Activated CD4-positive, CD25-positive, alpha-beta regulatory T cell treated with anti-CD3 and anti-CD28 coated beads, Interleukin-2, amount 50 U/mL, for 24 hours (primary cell): ENCODE results near the gene CD63.

Source experiments
- ATAC-seq, 2 donors: fragments of 150-1000 bp; cut with Tn5 transposase; one replicate each; pipeline ENCODE4 v1.10.0; 2021; ENCODE audit warnings: mild to moderate bottlenecking in 1 of 2, moderate library complexity in 1 of 2

Gene CD63

GRCh38 chr12:55703901-55704761 lies 24.7 kb downstream of the CD63 start:
- no peak for ATAC-seq

- ATAC-seq: no peak
Measured at GRCh38 chr12:55703288-55703687, 25.5 kb downstream of the CD63 start.

GRCh38 chr12:55702861-55703260 lies 25.9 kb downstream of the CD63 start:
- no peak for ATAC-seq

GRCh38 chr12:55700255-55701018 lies 28.4 kb downstream of the CD63 start:
- no peak for ATAC-seq

GRCh38 chr12:55699471-55700055 lies 29.2 kb downstream of the CD63 start:
- ATAC-seq: no peak

GRCh38 chr12:55698965-55699364 lies 29.8 kb downstream of the CD63 start:
- no peak for ATAC-seq

GRCh38 chr12:55698241-55698955 lies 30.4 kb downstream of the CD63 start:
- ATAC-seq: no peak

- ATAC-seq: no peak
Measured at GRCh38 chr12:55697686-55698085, 31.1 kb downstream of the CD63 start.

- no peak for ATAC-seq
Measured at GRCh38 chr12:55696796-55697462, 31.9 kb downstream of the CD63 start.

GRCh38 chr12:55696141-55696540 lies 32.7 kb downstream of the CD63 start:
- no peak for ATAC-seq

GRCh38 chr12:55695349-55695748 lies 33.5 kb downstream of the CD63 start:
- ATAC-seq: no peak

- ATAC-seq: no peak
Measured at GRCh38 chr12:55694651-55695050, 34.2 kb downstream of the CD63 start.

- no peak for ATAC-seq
Measured at GRCh38 chr12:55694188-55694515, 34.7 kb downstream of the CD63 start.

GRCh38 chr12:55693323-55694187 lies 35.3 kb downstream of the CD63 start:
- no peak for ATAC-seq

- ATAC-seq: no peak
Measured at GRCh38 chr12:55692631-55693322, 36.0 kb downstream of the CD63 start.

GRCh38 chr12:55688716-55689655 lies 39.8 kb downstream of the CD63 start:
- ATAC-seq: no peak

GRCh38 chr12:55687746-55688145 lies 41.1 kb downstream of the CD63 start:
- no peak for ATAC-seq

- no peak for ATAC-seq
Measured at GRCh38 chr12:55686366-55687010, 42.3 kb downstream of the CD63 start.

GRCh38 chr12:55685671-55686070 lies 43.1 kb downstream of the CD63 start:
- ATAC-seq: no peak
